ENCODE data around the gene MOBP.
"Not testable (repeated sequence)": the region's sequence is repeated elsewhere in the genome, so short reads cannot be mapped to it uniquely, and the experiment has no call there.

The MOBP gene

GRCh38 chr3:39467394-39468107 lies at the start of gene MOBP:
TSS of gene MOBP (plus strand) at chr3:39467680. CDS start at chr3:39502070, 34,390 bp downstream.
- no peak for FAIRE-seq

DNA sequence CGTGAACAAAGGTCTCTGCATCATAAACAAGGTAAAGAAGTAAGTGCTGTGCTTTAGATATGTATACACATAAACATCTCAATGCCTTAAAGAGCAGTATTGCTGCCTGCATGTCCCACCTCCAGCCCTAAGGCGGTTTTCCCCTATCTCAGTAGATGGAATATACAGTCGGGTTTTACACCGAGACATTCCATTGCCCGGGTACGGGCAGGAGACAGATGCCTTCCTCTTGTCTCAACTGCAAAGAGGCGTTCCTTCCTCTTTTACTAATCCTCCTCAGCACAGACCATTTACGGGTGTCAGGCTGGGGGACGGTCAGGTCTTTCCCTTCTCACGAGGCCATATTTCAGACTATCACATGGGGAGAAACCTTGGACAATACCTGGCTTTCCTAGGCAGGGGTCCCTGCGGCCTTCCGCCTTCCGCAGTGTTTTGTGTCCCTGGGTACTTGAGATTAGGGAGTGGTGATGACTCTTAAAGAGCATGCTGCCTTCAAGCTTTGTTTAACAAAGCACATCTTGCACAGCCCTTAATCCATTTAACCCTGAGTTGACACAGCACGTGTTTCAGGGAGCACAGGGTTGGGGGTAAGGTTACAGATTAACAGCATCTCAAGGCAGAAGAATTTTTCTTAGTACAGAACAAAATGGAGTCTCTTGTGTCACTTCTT lies 48.8 kb upstream of the MOBP start:
- not testable (repeated sequence) for FAIRE-seq

DNA sequence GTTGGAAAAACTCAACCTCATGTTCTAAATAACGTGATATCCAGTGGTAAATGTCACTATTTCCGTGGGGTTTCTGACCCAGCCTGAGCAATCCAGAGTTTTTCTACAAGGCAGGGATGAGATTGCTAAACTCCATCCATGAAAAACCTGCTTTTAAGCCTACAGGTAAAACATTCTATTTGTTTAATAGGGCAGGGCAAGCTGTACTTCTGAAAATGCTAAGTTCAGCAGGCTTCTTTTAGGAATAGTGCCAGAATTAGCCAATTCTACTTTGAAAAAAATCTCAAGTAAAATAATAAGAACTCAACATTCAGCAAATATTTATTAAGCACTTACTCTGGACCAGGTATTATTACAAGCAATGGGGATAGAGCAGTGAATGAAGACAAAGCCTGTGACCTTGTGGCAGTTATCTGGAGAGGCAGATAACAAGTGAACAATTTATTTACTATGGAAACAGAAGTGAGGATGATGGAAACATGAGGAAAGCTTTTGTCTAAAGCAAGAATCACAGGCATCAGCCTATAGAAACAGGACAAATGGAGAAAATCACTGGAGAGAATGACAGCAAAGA lies 47.7 kb upstream of the MOBP start:
- no peak for FAIRE-seq

GRCh38 chr3:39420543-39420942 lies 46.9 kb upstream of the MOBP start:
- no peak for FAIRE-seq

GRCh38 chr3:39423436-39423970 lies 44.0 kb upstream of the MOBP start:
- FAIRE-seq: no peak

- FAIRE-seq: no peak
These were observed 41.2 kb upstream of the MOBP start for GRCh38 chr3:39426312-39426711.

DNA sequence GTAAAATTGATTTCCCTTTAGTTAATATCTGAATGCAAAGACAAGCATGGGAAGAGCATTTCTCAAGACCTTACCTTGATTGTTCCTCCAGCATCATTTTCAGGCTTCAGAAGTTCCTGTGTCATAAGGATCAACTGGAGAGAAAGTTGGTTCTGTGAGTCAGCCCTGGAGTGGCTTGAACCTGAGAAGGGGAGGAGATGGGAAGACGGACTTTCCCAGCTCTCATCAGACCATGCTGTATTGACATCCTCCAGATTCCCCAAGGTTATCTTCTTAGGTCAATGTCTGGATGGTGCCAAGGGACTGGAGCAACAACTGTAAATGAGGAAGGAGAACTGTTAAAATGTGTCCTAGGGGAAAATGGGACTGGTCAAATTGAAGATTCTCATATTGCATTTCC lies 40.0 kb upstream of the MOBP start:
- no peak for FAIRE-seq

DNA sequence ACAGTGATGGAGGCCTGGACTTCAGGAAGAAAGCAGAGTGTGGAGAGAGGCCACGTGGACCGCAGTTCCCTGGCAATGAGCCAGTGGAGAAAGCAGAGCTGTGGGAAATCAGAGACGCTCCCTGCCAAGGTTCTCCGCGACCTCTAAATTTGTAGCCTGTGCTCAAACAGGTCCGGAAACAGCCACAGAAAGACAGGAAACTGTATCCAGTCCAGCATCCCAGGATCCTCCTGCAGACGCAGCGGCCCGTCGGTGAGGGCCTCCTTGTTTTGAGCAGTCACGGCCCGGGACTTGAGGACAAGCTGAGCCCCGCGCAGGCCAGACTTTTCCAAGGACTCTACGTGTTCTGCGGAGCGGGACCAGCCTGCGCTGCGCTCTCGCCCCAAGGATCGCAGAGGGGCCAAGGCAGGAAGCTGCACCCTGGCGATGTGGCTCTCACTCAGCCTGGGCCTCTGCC lies 38.7 kb upstream of the MOBP start:
- FAIRE-seq: no peak

DNA sequence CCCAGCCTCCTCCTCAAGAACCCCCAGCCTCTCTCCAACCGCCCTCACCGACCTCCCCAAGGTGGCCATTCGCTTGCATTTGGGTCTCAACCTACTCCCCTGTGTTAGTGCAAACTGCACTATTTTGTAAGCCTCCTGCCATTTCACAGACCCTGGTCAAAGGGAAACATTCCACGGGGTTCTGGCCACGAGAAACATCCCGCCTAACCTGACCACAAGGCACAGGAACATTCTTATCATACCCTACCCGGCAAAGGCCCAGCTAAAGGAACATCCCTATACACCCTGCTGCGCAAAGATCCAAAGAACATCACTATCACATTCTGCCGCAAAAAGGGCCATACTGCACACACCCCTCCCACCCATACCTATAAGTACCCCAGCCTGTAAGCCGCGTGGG lies 38.0 kb upstream of the MOBP start:
- no peak for FAIRE-seq

DNA sequence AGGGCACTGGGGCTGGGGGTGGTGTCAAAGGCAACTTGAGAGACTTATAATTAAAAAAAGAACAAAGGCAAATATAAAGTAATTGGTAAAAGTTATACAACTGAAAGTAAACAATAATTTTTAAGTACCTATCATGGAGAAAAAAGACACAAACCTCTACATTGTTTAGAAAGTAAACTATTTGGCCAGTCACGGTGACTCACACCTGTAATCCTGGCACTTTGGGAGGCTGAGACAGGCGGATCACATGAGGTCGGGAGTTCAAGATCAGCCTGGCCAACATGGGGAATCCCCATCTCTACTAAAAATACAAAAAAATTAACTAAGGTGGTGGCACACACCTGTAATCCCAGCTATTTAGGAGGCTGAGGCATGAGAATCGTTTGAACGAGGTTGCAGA lies 35.1 kb upstream of the MOBP start:
- no peak for FAIRE-seq

GRCh38 chr3:39433642-39434041 lies 33.8 kb upstream of the MOBP start:
- no peak for FAIRE-seq

DNA sequence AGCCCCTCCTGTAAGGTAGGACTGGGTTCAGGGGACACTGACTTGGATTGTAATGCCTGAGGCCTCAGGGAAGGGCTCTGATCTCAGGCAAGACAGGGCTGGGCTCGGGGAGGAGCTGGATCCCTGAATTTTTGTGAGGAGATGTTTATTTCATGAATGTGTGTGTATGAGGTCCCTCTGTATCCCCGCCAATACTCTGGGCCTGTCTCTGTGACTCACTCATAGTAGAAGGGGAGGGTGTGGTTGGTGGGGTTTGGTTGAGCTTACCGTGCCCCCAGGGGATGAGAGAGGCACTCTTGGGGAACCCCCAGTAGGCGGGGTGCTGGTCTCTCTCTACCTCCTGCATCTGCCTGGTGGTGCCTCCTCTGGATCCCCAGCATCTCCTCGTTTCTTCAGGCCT lies 32.9 kb upstream of the MOBP start:
- no peak for FAIRE-seq

GRCh38 chr3:39435006-39435748 lies 32.3 kb upstream of the MOBP start:
- no peak for FAIRE-seq

DNA sequence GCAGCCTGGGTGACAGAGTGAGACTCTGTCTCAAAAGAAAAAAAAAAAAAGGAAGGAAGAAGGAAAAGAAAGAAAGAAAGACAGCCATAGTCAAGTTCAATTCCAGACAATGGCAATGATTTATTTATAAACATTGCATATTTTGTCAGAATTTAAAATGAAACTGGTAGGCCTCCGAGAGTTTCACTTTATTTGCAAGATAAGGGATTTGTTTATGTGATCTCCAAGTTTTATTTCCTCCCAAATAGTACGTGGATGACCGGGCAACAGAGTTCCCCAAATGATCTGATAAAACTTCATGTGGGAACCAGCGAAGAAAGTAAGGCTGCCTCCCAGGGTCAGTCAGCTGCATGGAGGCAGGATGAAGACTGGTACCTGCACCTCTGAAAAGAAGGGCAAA lies 28.6 kb upstream of the MOBP start:
- FAIRE-seq: no peak

- FAIRE-seq: no peak
These were observed 27.2 kb upstream of the MOBP start for GRCh38 chr3:39440316-39440715.

- no peak for FAIRE-seq
These were observed 23.9 kb upstream of the MOBP start for GRCh38 chr3:39443530-39443929.

DNA sequence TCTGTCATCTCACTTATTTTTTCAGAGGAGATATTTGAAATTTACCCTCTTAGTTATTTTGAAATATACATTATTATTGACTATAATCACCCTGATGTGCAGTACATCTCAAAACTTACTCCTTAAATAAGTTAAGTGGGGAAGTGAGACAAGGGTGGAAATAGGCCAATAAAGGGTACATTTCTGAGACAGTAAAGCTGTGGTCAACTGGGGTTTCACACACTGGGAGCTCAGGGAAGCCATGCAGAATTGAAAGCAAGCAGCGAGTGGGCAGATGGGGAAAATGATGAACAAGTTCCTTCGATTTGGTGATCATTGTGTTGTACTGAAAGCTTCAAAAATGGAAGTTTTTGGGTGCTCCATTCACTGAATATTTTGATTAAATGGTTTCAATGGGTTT lies 21.6 kb upstream of the MOBP start:
- FAIRE-seq: no peak

DNA sequence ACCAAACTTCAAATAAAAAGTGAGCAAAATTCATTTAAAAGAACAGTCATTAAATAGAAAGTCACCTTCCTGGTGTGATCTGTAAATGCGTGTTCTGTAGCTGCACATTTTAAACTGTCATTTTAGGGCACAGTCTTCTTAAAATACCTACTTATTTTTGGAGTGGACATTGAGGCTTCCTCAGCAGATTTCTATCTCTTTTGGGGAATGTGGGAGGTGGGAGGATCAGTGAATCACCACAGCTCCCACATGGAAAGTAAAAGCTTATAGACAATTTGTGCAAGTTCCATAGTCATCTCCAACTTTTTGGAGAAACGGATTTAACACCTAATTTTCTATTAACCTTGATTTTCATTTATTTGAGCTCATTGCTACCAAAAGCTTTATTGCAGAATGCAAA lies 21.0 kb upstream of the MOBP start:
- FAIRE-seq: no peak

DNA sequence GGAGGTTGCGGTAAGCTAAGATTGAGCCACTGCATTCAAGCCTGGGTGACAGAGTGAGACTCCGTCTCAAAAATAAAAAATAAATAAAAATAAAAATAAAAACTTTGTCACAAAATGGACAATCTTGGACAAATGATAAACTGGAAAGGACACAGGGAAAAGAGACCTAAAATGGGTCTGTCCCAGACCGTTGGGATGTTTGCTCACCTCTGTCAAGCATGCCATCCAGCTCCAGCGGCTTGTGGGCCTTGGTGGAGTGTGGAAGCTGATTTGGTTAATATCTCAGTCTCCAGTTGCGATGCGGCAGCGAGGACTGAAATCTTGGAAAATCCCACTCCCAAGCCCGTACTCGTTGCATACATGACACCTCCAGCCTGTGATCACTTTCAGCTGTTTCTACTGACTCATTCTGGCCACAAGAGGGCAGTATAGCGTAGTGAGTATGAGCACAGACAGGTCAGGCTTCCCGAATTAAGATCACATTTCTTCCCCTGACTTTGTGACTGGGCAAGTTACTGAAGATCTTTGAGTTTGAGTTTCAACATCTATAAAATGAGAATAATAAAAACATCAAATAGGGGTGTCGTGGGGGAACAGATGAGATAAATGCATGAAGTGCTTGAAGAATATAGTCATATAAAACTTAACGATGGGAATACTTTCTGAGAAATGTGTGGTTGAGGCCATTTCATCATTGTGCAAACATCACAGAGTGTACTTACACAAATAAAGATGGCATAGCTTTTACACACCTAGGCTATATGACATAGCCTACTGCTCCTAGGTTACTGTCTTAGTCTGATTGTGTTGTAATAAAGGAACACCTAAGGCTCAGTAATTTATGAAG lies 19.6 kb upstream of the MOBP start:
- peak; percentile 89 for FAIRE-seq

DNA sequence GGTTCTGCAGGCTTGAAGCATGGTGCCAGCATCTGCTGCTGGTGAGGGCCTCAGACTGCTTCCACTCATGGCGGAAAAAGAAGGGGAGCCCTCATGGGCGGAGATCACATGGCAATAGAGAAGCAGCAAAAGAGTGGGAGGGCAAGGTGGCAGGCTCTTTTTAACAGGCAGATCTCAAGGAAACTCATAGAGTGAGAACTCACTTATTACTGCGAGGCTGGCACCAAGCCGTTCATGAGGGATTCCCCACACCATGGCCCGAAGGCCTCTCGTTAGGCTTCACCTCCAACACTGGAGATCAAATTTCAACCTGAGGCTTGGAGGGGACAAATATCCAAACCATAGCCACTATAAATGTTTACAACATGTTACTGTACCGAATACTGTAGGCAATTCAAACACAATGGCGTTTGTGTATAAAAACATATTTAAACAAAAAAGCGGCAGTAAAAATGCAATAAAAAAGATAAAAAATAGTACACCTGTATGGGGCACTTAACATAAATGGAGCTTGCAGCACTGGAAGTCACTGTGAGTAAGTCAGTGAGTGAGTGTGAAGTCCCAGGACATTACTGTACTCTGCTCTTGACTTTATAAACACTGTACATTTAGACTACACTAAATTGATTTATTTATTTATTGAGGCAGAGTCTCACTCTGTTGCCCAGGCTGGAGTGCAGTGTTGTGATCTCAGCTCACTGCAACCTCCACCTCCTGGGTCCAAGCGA lies 18.8 kb upstream of the MOBP start:
- no peak for FAIRE-seq

GRCh38 chr3:39449796-39450195 lies 17.7 kb upstream of the MOBP start:
- FAIRE-seq: no peak

GRCh38 chr3:39453134-39453533 lies 14.3 kb upstream of the MOBP start:
- no peak for FAIRE-seq
